ENCODE results near the gene ADARB1.

The ADARB1 gene

GRCh38 chr21:45200581-45201296 lies 126.4 kb downstream of the ADARB1 start:
- no peak overlapping the region for H4K8ac ChIP-seq (ENCODE audit: low read length)

GRCh38 chr21:45202344-45202743 lies 128.0 kb downstream of the ADARB1 start:
- Histone ChIP-seq H2AK5ac (ENCODE audit: low read length, severe bottlenecking) (no peak overlapping the region), H3K18ac (ENCODE audit: low read depth in 1 of 2, low read length in 2 of 2) (no peak overlapping the region), H3K79me1 (replicated peaks; ENCODE audit: low read length, poor library complexity, severe bottlenecking) (no peaks in the 10 kb centered on the region), H2BK15ac (ENCODE audit: low read depth, poor library complexity, severe bottlenecking) (no peak overlapping the region), H3K9ac (ENCODE audit: low read length) (no peak overlapping the region), H3K27ac (ENCODE audit: low read length, poor library complexity, severe bottlenecking) (no peak overlapping the region), H3K14ac (ENCODE audit: low read length in 2 of 2) (peak overlapping the region in 1 of 2 experiments; percentile 63), H2BK5ac (ENCODE audit: low read depth, low read length, poor library complexity, severe bottlenecking) (no peak overlapping the region), H3K4ac (ENCODE audit: low read depth in 1 of 2, low read length in 2 of 2) (no peak overlapping the region), H3K4me2 (ENCODE audit: low read length, poor library complexity, severe bottlenecking) (no peak overlapping the region), H4K8ac (ENCODE audit: low read length) (no peak overlapping the region), H3K36me3 (ENCODE audit: control insufficient read depth in 1 of 2, insufficient read depth in 2 of 2, low read depth in 1 of 2, low read length in 2 of 2) (peaks cover 8 to 20% of the 10 kb centered on the region in 2 experiments), H2BK12ac (ENCODE audit: low read length in 2 of 2) (no peak overlapping the region), H2AFZ (ENCODE audit: low read depth, low read length) (no peak overlapping the region), H2BK120ac (ENCODE audit: low read depth, low read length) (no peak overlapping the region), H3K27me3 (ENCODE audit: control insufficient read depth in 1 of 2, insufficient read depth in 1 of 2, low read length in 2 of 2) (no peaks in the 10 kb centered on the region), H3K4me3 (ENCODE audit: insufficient read depth in 1 of 2, low read depth in 1 of 2, low read length in 2 of 2) (no peak overlapping the region), H3K23ac (ENCODE audit: low read length in 2 of 2) (peak overlapping the region in 1 of 2 experiments; percentile 23), H4K91ac (ENCODE audit: low read length) (no peak overlapping the region), H3K4me1 (ENCODE audit: control insufficient read depth, insufficient read depth, low read depth, low read length) (no peaks in the 10 kb centered on the region), H3K9me3 (ENCODE audit: control insufficient read depth, low read length) (no peaks in the 10 kb centered on the region)
- DNase-seq = no peak
- WGBS = 90% methylated on average over 9 of the region's 9 CpGs

More at GRCh38 chr21:45200581-45201296, 126.4 kb downstream of the ADARB1 start:
- no peak overlapping the region for H2BK120ac ChIP-seq (ENCODE audit: low read depth, low read length)
- H2BK15ac ChIP-seq (ENCODE audit: low read depth, poor library complexity, severe bottlenecking) = no peak overlapping the region
- H3K23ac ChIP-seq (ENCODE audit: low read length in 2 of 2) = no peak overlapping the region
- H2AK5ac ChIP-seq (ENCODE audit: low read length, severe bottlenecking) = no peak overlapping the region
- no peak overlapping the region for H3K18ac ChIP-seq (ENCODE audit: low read depth in 1 of 2, low read length in 2 of 2)
- H2BK12ac ChIP-seq (ENCODE audit: low read length in 2 of 2) = no peak overlapping the region
- no peak overlapping the region for H3K27ac ChIP-seq (ENCODE audit: low read length, poor library complexity, severe bottlenecking)
- no peaks in the 10 kb centered on the region for H3K79me1 ChIP-seq (replicated peaks; ENCODE audit: low read length, poor library complexity, severe bottlenecking)
- H3K27me3 ChIP-seq (ENCODE audit: control insufficient read depth in 1 of 2, insufficient read depth in 1 of 2, low read length in 2 of 2) = no peaks in the 10 kb centered on the region
- H3K36me3 ChIP-seq (ENCODE audit: control insufficient read depth in 1 of 2, insufficient read depth in 2 of 2, low read depth in 1 of 2, low read length in 2 of 2) = peaks cover 8 to 20% of the 10 kb centered on the region in 2 experiments
- DNase-seq = no peak
- H3K4me1 ChIP-seq (ENCODE audit: control insufficient read depth, insufficient read depth, low read depth, low read length) = no peaks in the 10 kb centered on the region
- H2BK5ac ChIP-seq (ENCODE audit: low read depth, low read length, poor library complexity, severe bottlenecking) = no peak overlapping the region
- no peak overlapping the region for H3K4ac ChIP-seq (ENCODE audit: low read depth in 1 of 2, low read length in 2 of 2)
- H3K14ac ChIP-seq (ENCODE audit: low read length in 2 of 2) = no peak overlapping the region
- 93% methylated on average over 16 of the region's 16 CpGs for WGBS
- H3K9me3 ChIP-seq (ENCODE audit: control insufficient read depth, low read length) = no peaks in the 10 kb centered on the region
- H3K4me3 ChIP-seq (ENCODE audit: insufficient read depth in 1 of 2, low read depth in 1 of 2, low read length in 2 of 2) = no peak overlapping the region
- H2AFZ ChIP-seq (ENCODE audit: low read depth, low read length) = no peak overlapping the region
- no peak overlapping the region for H4K91ac ChIP-seq (ENCODE audit: low read length)
- no peak overlapping the region for H3K9ac ChIP-seq (ENCODE audit: low read length)
- no peak overlapping the region for H3K4me2 ChIP-seq (ENCODE audit: low read length, poor library complexity, severe bottlenecking)

- H3K4me3 ChIP-seq (ENCODE audit: insufficient read depth in 1 of 2, low read depth in 1 of 2, low read length in 2 of 2) = no peak overlapping the region
- H2BK12ac ChIP-seq (ENCODE audit: low read length in 2 of 2) = no peak overlapping the region
- H3K27me3 ChIP-seq (ENCODE audit: control insufficient read depth in 1 of 2, insufficient read depth in 1 of 2, low read length in 2 of 2) = no peaks in the 10 kb centered on the region
- peak overlapping the region in 1 of 2 experiments; percentile 23 for H3K23ac ChIP-seq (ENCODE audit: low read length in 2 of 2)
- no peak overlapping the region for H2BK15ac ChIP-seq (ENCODE audit: low read depth, poor library complexity, severe bottlenecking)
- peaks cover 8 to 20% of the 10 kb centered on the region in 2 experiments for H3K36me3 ChIP-seq (ENCODE audit: control insufficient read depth in 1 of 2, insufficient read depth in 2 of 2, low read depth in 1 of 2, low read length in 2 of 2)
- no peak overlapping the region for H2BK120ac ChIP-seq (ENCODE audit: low read depth, low read length)
- no peak overlapping the region for H2BK5ac ChIP-seq (ENCODE audit: low read depth, low read length, poor library complexity, severe bottlenecking)
- H3K4ac ChIP-seq (ENCODE audit: low read depth in 1 of 2, low read length in 2 of 2) = no peak overlapping the region
- 89% methylated on average over 16 of the region's 16 CpGs for WGBS
- no peak overlapping the region for H2AFZ ChIP-seq (ENCODE audit: low read depth, low read length)
- H4K91ac ChIP-seq (ENCODE audit: low read length) = no peak overlapping the region
- H3K9ac ChIP-seq (ENCODE audit: low read length) = no peak overlapping the region
- H3K27ac ChIP-seq (ENCODE audit: low read length, poor library complexity, severe bottlenecking) = no peak overlapping the region
- no peak overlapping the region for H3K18ac ChIP-seq (ENCODE audit: low read depth in 1 of 2, low read length in 2 of 2)
- H3K14ac ChIP-seq (ENCODE audit: low read length in 2 of 2) = peak overlapping the region in 1 of 2 experiments; percentile 63
- no peak for DNase-seq
- H4K8ac ChIP-seq (ENCODE audit: low read length) = no peak overlapping the region
- H2AK5ac ChIP-seq (ENCODE audit: low read length, severe bottlenecking) = no peak overlapping the region
- H3K9me3 ChIP-seq (ENCODE audit: control insufficient read depth, low read length) = no peaks in the 10 kb centered on the region
- no peak overlapping the region for H3K4me2 ChIP-seq (ENCODE audit: low read length, poor library complexity, severe bottlenecking)
- H3K4me1 ChIP-seq (ENCODE audit: control insufficient read depth, insufficient read depth, low read depth, low read length) = no peaks in the 10 kb centered on the region
- no peaks in the 10 kb centered on the region for H3K79me1 ChIP-seq (replicated peaks; ENCODE audit: low read length, poor library complexity, severe bottlenecking)
Measured at GRCh38 chr21:45202889-45203288, 128.5 kb downstream of the ADARB1 start.

GRCh38 chr21:45203983-45204382 lies 129.6 kb downstream of the ADARB1 start:
- H2BK5ac ChIP-seq (ENCODE audit: low read depth, low read length, poor library complexity, severe bottlenecking) = no peak overlapping the region
- 94% methylated on average over 7 of the region's 8 CpGs for WGBS
- no peak overlapping the region for H3K14ac ChIP-seq (ENCODE audit: low read length in 2 of 2)
- H3K9me3 ChIP-seq (ENCODE audit: control insufficient read depth, low read length) = no peaks in the 10 kb centered on the region
- H3K4me1 ChIP-seq (ENCODE audit: control insufficient read depth, insufficient read depth, low read depth, low read length) = peaks cover 3% of the 10 kb centered on the region
- no peak overlapping the region for H2AFZ ChIP-seq (ENCODE audit: low read depth, low read length)
- no peak overlapping the region for H4K91ac ChIP-seq (ENCODE audit: low read length)
- H3K4me3 ChIP-seq (ENCODE audit: insufficient read depth in 1 of 2, low read depth in 1 of 2, low read length in 2 of 2) = no peak overlapping the region
- H3K27ac ChIP-seq (ENCODE audit: low read length, poor library complexity, severe bottlenecking) = no peak overlapping the region
- no peak overlapping the region for H2AK5ac ChIP-seq (ENCODE audit: low read length, severe bottlenecking)
- H3K4me2 ChIP-seq (ENCODE audit: low read length, poor library complexity, severe bottlenecking) = no peak overlapping the region
- peaks cover 8 to 20% of the 10 kb centered on the region in 2 experiments for H3K36me3 ChIP-seq (ENCODE audit: control insufficient read depth in 1 of 2, insufficient read depth in 2 of 2, low read depth in 1 of 2, low read length in 2 of 2)
- no peak overlapping the region for H3K4ac ChIP-seq (ENCODE audit: low read depth in 1 of 2, low read length in 2 of 2)
- no peaks in the 10 kb centered on the region for H3K79me1 ChIP-seq (replicated peaks; ENCODE audit: low read length, poor library complexity, severe bottlenecking)
- no peak overlapping the region for H2BK120ac ChIP-seq (ENCODE audit: low read depth, low read length)
- no peak overlapping the region for H3K18ac ChIP-seq (ENCODE audit: low read depth in 1 of 2, low read length in 2 of 2)
- no peak overlapping the region for H3K9ac ChIP-seq (ENCODE audit: low read length)
- no peak for DNase-seq
- H3K23ac ChIP-seq (ENCODE audit: low read length in 2 of 2) = no peak overlapping the region
- no peak overlapping the region for H2BK12ac ChIP-seq (ENCODE audit: low read length in 2 of 2)
- no peak overlapping the region for H2BK15ac ChIP-seq (ENCODE audit: low read depth, poor library complexity, severe bottlenecking)
- no peaks in the 10 kb centered on the region for H3K27me3 ChIP-seq (ENCODE audit: control insufficient read depth in 1 of 2, insufficient read depth in 1 of 2, low read length in 2 of 2)
- no peak overlapping the region for H4K8ac ChIP-seq (ENCODE audit: low read length)
